Type B pancreatic cell (in vitro differentiated cells): ENCODE results near the gene MCM8. TPM values are rescaled to one million over a fixed set of nuclear protein-coding genes. Genes with fewer than 3 reads are reported as not detected.

ENCODE experiments used
- DNase-seq: peaks from one replicate; pipeline ENCODE4 v3.0.0; 2021; ENCODE audit warnings: mixed read lengths; ENCODE audit not compliant: unreplicated experiment; ENCODE audit errors: extremely low spot score
- H3K27ac Mint-ChIP-seq: 2 replicates; pipeline ENCODE4 v1.8.0; 2021; ENCODE audit warnings: mild to moderate bottlenecking, mixed read lengths
- H3K27me3 Mint-ChIP-seq: 2 replicates; pipeline ENCODE4 v1.8.0; 2021; ENCODE audit warnings: mixed read lengths
- H3K36me3 Mint-ChIP-seq: 2 replicates; pipeline ENCODE4 v1.8.0; 2021; ENCODE audit warnings: mixed read lengths
- H3K4me1 Mint-ChIP-seq: one replicate; pipeline ENCODE4 v1.8.0; 2021; ENCODE audit warnings: mixed read lengths; ENCODE audit not compliant: unreplicated experiment
- H3K4me3 Mint-ChIP-seq: 2 replicates; pipeline ENCODE4 v1.8.0; 2021; ENCODE audit warnings: mild to moderate bottlenecking, mixed read lengths
- H3K9me3 Mint-ChIP-seq: 2 replicates; pipeline ENCODE4 v1.8.0; 2021; ENCODE audit warnings: mixed read lengths
- CTCF ChIP-seq: fragments of 200-600 bp; sonication (generic); conservative IDR thresholded peaks from 2 replicates; pipeline ENCODE4 v1.5.0; 2021; ENCODE audit warnings: antibody characterized with exemption, mild to moderate bottlenecking
- total RNA-seq: library from RNA; stranded (reverse); gene quantifications from 2 replicates; pipeline ENCODE4 v1.2.1, GENCODE V29; 2021; ENCODE audit warnings: low replicate concordance

The MCM8 gene
- total RNA-seq, 1 donor from 2014 or later: 19.9 TPM

GRCh38 chr20:6014017-6014416 is 63.6 kb downstream of the MCM8 start:
- Mint-ChIP-seq H3K4me3 (no peak overlapping the region), H3K27me3 (no peaks in the 10 kb centered on the region), H3K36me3 (peaks cover 41% of the 10 kb centered on the region), H3K4me1 (no peaks in the 10 kb centered on the region), H3K9me3 (no peaks in the 10 kb centered on the region), H3K27ac (no peak overlapping the region)
- no peak for DNase-seq
- TF ChIP-seq CTCF: no peak

GRCh38 chr20:6014957-6015356 is 64.5 kb downstream of the MCM8 start:
- Mint-ChIP-seq H3K27me3 (no peaks in the 10 kb centered on the region), H3K4me3 (no peak overlapping the region), H3K36me3 (peaks cover 41% of the 10 kb centered on the region), H3K9me3 (no peaks in the 10 kb centered on the region), H3K4me1 (no peaks in the 10 kb centered on the region), H3K27ac (no peak overlapping the region)
- DNase-seq: no peak
- no peak for TF ChIP-seq CTCF

- H3K4me1 Mint-ChIP-seq: no peaks in the 10 kb centered on the region
These were observed 67.0 kb downstream of the MCM8 start for GRCh38 chr20:6017467-6017866.

GRCh38 chr20:6017880-6018279 is 67.4 kb downstream of the MCM8 start:
- DNase-seq: no peak
- Mint-ChIP-seq H3K4me3 (no peak overlapping the region), H3K4me1 (no peaks in the 10 kb centered on the region), H3K36me3 (peaks cover 45% of the 10 kb centered on the region), H3K9me3 (no peaks in the 10 kb centered on the region), H3K27me3 (no peaks in the 10 kb centered on the region), H3K27ac (no peak overlapping the region)
- no peak for TF ChIP-seq CTCF

More at GRCh38 chr20:6017467-6017866, 67.0 kb downstream of the MCM8 start:
- no peak overlapping the region for H3K4me3 Mint-ChIP-seq
- peaks cover 45% of the 10 kb centered on the region for H3K36me3 Mint-ChIP-seq
- no peak overlapping the region for H3K27ac Mint-ChIP-seq
- no peaks in the 10 kb centered on the region for H3K27me3 Mint-ChIP-seq
- no peak for DNase-seq
- no peak for TF ChIP-seq CTCF
- no peaks in the 10 kb centered on the region for H3K9me3 Mint-ChIP-seq

GRCh38 chr20:6024768-6025167 is 74.3 kb downstream of the MCM8 start:
- no peak for DNase-seq
- Mint-ChIP-seq H3K36me3 (peaks cover 59% of the 10 kb centered on the region), H3K9me3 (peaks cover 14% of the 10 kb centered on the region), H3K27ac (no peak overlapping the region), H3K4me3 (no peak overlapping the region), H3K4me1 (no peaks in the 10 kb centered on the region), H3K27me3 (no peaks in the 10 kb centered on the region)
- no peak for TF ChIP-seq CTCF

- TF ChIP-seq CTCF: no peak
These were observed 75.6 kb downstream of the MCM8 start for GRCh38 chr20:6026051-6026450.

More at GRCh38 chr20:6026051-6026450, 75.6 kb downstream of the MCM8 start:
- Mint-ChIP-seq H3K9me3 (peaks cover 14% of the 10 kb centered on the region), H3K27ac (no peak overlapping the region), H3K4me1 (no peaks in the 10 kb centered on the region), H3K27me3 (no peaks in the 10 kb centered on the region), H3K36me3 (peaks cover 52% of the 10 kb centered on the region), H3K4me3 (no peak overlapping the region)
- no peak for DNase-seq
